GDM1 (cell line): Measurements from ENCODE around the gene AKR1B15.
"Not testable (repeated sequence)": the region's sequence is repeated elsewhere in the genome, so short reads cannot be mapped to it uniquely, and the experiment has no call there.

Experiments used
- DNase-seq: peaks from one replicate; lab custom pipeline; 2025; lab: John Stamatoyannopoulos, UW

Gene AKR1B15

DNA sequence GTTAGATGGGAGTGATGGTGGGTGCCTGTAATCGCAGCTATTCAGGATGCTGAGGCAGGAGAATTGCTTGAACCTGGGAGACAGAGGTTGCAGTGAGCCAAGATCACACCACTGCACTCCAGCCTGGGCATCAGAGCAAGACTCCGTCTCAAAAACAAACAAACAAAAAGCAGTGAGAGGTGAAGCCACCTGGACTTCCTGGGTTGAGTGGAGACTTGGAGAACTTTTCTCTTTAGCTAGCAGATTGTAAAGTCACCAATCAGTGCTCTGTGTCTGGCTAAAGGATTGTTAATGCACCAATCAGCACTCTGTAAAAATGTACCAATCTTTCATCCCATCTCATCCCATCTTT is 14.5 kb downstream of the AKR1B15 start:
- DNase-seq, result not testable (repeated sequence)

DNA sequence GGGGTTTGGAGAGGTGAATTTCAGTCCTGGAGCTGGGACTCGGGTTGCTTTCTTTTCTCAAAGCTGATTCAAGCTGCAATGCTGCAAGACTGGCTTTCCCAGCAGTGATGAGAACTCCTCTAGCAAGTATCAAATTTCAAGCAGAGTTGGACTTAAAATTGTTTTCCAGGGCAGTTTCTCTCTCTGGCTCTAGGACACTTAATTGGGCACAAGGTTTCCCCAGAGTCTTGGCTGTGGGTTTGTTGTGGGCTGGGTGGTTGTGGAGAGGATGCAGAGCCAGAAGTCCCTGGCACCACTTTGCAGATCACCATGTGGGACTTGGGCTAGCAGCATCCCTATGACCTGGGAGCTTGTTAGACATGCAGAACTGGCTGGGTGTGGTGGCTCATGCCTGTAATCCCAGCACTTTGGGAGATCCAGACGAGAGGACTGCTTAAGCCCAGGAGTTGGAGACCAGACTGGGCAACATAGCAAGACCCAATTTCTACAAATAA is 16.8 kb downstream of the AKR1B15 start:
- no peak for DNase-seq

DNA sequence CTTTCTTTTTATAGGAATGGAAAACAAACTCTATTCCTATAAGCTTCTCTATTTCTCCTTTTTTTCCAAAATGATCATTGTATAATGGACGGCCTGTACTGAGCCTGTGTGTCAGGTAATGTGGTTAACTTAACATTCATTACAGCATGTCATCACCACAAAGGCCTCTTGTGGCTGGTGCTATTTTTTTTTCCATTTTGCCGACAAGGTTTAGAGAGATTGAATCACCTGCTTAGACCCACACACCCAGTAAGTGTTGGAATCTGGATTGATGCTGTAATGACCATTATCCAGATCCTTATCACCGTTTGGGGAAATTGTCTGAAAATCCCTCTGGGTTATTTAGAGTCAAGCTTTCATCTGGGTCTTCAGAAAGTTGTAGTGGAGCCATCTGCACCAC is 18.5 kb downstream of the AKR1B15 start:
- DNase-seq, result no peak

DNA sequence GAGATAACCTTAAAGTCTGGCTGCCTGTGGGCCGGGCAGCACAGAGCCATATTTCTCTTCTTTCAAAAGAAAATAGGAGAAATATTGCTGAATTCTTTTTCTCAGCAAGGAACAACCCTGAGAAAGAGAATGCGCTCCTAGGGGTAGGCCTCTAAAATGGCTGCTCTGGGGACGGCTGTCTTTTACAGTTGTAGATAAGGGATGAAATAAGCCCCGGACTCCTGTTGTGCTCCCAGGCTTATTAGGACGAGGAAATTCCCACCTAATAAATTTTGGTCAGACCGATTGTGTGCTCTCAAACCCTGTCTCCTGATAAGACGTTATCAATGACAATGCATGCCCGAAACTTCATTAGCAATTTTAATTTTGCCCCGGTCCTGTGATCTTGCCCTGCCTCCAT is 21.1 kb downstream of the AKR1B15 start:
- DNase-seq, result not testable (repeated sequence)

DNA sequence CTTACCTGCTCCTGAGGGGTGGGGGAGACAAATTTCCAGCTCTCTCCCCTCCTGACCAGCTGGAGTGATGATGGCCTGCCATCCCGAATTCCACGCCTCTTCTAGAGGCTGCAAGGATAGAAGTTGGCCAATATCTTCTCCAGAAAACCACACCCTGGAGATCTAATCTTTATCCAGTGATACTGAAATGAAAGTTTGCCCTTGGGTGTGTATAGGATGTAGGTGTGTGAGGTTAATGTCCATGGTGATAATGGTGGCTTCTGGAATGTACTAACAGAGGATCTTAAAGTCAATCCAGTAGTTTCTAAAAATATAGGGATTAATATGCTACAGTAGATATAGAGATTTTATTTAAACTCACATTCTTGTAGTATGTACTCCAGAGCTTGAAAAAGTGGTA is 22.2 kb downstream of the AKR1B15 start:
- no peak for DNase-seq

DNA sequence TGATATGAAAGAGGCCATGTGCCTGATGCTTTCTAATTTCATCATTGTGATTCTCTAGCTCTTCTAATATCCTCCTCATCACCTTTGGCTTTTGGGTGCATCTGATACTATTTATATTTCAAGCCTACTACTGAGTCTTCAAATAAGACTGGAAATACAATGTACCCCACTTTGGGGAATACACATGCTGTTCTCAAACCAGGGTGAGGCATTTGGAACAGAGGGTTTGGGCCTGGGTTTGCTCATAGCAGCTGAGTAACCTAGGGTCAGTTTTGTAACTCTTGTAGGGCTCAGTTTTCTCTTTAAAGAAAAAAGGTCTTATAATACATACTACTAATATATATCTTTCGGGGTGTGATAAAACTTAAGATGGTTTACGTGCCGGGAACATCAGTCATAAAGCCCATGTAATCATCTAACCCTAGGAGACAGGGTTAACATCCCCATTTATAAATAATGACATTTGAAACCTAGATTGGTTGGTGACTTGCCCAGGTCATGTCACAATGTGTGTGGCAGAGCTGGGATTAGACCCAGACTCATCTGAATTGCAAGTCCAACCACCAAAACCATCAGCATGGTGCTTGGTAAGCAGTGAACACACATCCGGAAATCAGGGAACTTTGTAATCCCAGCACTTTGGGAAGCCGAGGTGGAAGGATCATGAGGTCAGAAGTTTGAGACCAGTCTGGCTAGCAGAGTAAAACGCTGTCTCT is 23.0 kb downstream of the AKR1B15 start:
- DNase-seq, result no peak

DNA sequence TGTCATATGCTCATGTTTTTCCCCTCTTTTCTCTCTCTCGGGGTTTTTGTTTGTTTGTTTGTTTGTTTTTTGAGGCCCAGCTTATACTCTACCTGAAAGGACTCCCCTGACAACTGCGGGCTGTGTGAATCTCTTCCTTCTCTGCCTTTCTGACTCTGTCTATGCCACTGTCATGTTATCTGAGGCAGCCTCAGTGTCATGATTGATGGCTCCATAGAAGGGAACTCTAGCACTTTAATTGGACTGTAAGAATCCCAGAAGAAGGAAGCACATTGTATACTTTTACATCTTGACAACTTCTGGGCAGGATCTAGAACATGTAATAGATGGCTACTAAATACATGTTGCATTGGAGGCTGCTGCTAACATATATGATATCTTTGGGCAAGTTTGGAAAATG is 25.4 kb downstream of the AKR1B15 start:
- DNase-seq, result no peak

DNA sequence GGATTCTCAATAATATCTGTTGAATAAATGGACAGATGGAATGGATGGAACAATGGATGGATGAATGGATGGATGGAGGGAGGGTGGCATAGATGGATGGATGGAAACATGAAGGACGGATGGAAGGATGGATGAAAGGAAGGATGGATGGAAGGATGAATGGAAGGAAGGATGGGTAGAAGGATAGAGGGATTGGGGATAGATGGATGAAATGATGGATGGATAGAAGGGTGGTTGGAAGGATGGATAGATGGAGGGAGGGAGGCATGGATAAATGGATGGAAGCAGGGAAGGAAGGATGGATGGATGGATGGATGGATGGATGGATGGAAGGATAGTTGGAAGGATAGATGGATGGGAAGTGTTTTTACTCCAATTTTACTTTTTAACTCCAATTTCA is 35.4 kb downstream of the AKR1B15 start:
- DNase-seq, result no peak

DNA sequence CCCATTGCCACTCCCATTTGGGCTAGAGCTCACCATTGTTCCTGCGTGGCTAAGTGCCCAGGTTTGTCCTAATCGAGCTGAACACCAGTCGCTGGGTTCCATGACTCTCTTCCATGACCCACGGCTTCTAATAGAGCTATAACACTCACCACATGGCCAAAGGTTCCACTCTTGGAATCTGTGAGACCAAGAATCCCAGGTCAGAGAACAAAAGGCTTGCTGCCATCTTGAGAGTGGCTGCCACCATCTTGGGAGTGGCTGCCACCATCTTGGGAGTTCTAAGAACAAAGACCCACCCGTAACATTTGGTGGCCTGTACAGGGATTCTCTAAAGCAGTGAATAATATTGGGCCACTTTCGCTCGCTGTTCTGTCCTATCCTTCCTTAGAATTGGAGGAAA is 37.0 kb downstream of the AKR1B15 start:
- no peak for DNase-seq

DNA sequence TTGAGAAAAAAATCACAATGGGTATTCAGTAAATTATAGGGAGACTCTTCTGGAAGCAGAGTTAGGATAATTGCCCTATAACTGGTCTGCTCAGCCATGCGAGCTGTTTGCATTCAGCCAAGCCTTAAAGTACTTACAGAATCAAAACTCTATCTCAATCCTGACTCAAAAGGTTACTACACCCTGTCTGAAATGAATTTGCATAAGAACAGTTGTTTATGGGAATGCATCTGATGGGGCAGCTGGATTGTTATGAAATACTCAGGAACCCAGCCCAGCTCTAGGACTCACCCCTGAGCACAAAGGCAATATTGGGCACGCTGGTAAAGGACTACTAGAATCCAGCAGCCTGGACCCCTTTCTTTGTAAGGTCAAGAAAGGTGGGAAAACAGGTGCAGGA is 38.8 kb downstream of the AKR1B15 start:
- DNase-seq, result no peak

DNA sequence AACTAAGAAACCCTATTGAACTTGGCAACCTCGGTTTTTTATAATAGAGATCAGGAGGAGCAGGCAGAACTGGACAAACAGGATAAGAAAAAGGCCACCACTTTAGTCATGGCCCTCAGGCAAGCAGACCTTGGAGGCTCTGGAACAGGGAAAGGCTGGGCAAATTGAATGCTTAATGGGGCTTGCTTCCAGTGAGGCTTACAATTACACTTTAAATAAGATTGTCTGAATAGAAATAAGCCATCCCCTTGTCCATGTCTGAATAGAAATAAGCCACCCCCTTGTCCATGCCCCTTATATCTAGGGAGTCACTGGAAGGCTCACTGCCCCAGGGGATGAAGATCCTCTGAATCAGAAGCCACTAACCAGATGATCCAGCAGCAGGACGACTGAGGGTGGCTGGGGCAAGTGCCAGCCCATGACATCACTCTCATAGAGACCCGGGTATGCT is 40.6 kb downstream of the AKR1B15 start:
- no peak for DNase-seq

DNA sequence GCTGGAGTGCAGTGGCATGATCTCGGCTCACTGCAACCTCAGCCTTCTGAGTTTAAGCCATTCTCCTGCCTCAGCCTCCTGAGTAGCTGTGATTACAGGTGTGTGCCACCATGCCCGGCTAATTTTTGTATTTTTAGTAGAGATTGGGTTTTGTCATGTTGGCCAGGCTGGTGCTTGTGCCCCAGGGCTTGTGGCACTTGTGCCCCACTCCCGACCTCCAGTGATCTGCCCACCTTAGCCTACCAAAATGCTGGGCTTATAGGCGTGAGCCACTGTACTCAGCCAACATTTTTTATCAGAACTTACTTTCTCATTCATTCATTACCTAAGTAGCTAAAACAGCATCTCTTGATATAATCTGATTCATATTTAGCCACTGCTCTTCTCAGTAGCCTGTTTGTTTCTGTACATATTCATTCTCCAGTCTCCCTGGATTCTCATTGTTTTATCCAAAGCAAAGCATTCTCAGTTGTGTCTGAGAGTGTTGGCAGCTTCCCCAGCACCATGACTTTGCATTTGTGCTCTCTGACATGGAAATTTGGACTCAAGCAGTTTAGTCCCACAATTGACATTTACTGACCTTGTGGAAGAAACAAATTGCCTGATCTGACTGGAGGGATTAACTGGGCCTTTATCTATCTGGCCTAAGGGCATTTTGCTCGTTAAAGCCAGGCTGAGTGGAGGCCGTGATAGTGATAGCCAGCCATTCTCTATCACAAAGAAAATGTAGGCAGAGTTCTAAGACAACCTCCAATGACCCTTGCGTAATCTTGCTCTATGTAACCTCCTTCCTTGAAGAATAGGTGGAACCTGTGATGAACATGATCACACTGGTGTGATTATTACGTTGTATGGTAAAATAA is 44.9 kb downstream of the AKR1B15 start:
- DNase-seq, result peak; percentile 38

DNA sequence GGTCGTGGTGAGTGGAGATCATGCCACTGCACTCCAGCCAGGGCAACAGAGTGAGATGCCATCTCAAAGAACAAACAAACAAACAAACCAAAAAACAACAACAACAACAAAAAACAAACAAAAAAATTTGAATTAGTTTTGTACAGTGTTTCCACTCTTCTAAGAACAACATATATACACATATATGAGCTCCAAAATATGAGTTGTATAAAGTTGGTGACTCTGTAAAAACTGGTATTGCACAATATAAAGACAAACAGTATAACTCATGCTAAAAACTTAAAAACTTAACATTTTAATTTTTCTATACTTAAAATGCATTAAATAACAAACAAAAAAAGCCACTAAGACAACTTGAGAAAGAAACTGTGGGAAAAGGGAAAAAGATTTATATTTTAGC is 46.0 kb downstream of the AKR1B15 start:
- DNase-seq, result no peak

DNA sequence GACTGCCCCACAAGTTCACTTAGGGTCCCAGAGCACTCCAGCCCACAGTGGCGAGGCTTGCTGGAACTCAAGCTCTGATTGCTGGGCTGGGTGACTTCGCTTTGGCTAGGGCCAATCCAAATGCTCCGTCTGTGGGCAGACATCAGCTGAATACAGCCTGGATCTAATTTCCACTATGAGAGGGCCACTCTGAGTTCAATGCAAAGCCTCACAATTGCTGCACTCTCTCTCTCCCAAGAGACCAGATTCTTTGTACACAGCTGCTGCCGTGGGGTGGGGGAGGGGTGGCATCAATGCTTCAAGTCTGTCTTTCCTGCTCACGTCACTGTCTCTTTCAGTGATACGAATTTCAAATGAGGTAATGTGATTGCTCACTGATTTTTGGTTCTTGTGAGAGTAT is 50.5 kb downstream of the AKR1B15 start:
- no peak for DNase-seq

DNA sequence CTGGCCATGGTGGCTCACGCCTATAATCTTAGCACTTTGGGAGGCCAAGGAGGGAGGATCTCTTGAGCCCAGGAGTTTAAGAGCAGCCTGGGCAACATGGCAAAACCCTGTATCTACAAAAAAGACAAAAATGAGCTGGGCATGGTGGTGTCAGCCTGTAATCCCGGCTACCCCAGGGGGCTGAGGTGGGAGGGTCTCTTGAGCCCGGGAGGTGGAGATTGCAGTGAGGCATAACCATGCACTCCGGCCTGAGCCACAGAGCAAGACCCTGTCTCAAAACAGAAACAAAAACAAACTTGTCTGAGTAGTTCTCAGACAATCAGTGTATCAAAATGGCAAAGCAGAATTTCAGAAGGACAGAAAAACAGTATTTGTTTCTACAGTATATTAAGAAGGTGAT is 52.5 kb downstream of the AKR1B15 start:
- no peak for DNase-seq

DNA sequence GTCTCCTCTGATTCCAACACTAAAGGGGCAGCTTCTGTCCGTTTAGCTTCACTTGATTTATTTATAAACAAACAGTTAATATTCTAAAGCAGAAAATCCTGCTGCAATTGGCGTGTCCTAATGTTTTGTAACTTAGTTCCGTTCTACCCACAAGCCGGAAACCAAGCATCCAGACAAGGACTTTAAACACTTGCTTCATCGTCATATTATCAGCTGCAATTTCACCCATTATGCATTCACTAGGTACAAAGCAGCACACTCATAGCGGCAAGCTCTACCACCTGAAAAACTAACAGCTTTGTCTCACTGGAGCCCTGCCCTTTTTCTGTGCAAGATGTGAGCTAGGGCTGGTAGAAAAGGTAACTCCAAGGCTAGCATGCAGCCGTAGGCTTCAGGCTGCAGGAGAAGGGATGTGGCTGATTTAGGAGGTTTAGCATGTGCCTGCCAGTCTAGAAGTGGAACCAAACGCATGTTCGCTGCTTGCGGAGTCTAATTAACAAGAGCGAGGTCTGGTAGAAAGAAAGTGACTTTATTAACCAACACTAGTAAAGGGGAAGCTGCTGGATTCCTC is 54.1 kb downstream of the AKR1B15 start:
- DNase-seq, result no peak

DNA sequence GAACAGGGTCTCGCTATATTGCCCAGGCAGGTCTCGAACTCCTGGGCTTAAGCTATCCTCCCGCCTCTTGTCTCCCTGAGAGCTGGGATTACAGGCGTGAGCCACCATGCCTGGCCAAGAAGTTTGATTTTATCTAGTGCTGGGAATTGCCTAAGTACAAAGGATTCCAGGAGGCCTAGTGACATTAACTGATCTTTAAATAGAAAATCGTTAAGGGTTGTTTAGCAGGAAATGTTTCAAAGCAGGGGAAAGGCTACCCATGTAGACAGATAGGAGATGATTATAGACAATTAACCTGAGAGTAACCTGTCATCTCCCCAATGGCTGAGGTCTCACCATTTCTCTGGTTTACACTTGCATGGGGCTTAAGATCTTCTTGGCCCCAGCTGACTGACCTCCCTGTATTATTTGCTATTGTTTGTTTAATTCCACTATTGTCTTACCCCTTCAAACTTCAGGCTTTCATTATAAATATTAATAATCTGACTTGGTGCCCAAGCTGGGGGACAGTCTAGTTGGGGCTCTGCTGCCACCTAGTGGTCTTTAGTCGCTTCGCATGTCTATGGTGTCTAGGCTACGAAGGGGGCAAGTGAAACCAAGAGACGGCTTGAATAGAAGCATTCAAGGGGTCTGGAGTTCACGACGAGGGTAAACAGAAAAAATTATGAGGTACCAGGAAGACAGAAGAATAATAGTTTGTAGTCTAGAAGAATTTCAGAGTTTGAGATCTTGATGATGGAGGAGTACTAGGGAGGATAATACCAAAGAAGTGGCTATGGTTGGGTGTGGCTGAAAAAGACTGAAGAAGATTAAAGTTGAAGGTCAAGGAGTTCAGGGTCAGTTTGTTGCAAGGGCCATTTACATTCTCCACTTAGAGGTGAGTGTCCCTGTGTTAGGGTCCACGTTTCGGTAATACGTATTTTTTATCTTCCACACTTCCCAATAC is 57.3 kb downstream of the AKR1B15 start:
- DNase-seq, result peak; percentile 14

DNA sequence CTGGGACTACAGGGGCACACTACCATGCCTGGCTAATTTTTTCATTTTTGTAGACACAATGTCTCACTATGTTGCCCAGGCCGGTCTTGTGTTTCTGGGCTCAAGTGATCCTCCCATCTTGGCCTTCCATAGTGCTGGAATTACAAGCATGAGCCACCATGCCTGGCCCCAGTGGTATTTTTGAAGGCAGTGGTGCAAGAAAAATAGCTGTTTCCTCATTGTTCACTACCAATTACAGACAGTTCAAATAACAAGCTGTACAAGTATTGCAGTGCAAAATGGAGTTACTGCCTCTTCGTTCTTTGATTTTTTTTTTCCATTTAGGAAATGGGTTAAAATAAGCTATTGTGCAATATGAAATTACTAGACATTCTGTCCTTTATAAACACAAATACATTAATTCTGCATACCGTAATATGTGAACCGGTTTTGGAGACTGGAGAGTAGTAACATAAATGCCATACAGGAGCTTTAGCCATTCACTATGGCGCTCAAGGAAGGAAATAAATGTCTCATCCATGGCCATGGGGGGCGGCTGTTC is 62.8 kb downstream of the AKR1B15 start:
- no peak for DNase-seq

DNA sequence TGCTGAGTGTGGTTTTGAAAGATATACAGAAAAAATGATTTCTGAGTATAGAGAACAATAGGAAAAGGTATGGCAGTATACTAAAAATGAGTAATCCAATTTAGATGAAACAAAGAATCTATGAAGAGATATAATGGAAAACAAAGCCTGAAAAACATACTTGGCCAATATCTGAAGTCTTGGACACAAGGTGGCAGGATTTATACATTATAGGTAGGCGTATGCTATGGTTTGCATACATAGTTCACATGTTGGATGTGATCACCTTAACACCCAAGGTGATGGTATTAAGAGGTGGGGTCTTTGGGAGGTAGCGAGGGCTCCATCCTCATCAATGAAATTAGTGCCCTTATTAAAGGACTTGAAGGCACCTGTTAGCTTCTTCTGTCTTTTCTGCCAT is 63.3 kb downstream of the AKR1B15 start:
- DNase-seq, result no peak

DNA sequence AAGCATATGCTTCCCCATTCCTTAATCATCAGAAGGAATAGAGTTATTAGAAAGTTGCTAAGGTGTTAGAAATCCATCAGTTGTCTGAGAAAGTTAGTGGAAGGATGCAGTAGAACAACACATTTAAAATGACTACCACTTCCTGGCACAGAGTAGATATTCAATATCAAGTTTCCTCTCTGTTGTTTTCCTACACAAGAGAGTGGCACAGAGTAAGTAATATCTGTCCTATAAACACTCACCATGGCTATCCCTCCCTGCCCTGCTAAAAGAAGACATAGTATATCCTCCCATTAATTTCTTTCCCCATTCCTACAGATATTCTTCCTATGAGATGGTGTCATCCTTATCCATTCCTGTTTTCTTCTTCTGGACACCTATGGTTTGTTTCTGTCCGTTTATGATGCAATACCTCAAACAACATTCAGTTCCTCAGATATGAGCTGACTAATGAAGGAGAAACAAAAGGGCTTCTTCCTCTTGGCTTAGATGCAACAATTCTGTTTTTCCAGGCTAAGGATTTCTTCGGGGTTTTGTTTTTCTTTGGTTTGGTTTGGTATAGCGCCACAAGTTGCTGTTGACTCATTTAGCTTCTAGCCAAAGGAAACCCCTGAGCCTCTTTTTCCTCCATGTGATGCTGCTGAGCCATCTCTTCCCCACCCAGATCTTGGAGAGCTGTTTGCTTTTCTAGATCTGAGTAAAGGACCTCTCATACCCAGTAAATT is 64.9 kb downstream of the AKR1B15 start:
- DNase-seq, result no peak

DNA sequence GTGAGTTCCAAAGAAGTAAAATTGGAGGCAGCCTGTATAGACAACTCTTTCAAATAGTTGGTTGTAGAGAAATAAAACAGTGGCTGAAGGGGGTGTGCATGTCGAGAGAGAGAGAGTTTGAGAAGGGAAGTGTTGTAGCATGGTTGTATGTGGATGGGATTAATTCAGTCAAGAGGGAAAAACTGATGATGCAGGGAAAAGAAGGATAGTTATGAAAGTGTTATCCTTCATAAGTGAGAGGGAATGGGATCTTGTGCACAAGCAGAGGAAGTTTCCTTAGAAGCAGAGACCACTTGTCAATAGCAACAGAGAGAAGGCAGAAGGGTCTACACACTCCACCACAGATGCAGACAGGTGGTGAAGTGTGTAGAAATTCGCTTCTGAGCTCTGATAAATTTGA is 67.7 kb downstream of the AKR1B15 start:
- DNase-seq, result no peak
